Activated T-cell treated with anti-CD3 and anti-CD28 coated beads, Interleukin-2, amount 50 U/mL, for 4 hours (primary cell): Measurements from ENCODE around the gene KIFC1. TPM values are rescaled to one million over a fixed set of nuclear protein-coding genes. Genes with fewer than 3 reads are reported as not detected.
"Not testable (repeated sequence)": the region's sequence is repeated elsewhere in the genome, so short reads cannot be mapped to it uniquely, and the experiment has no call there.

Experiments used
- ATAC-seq, 2 donors: fragments of 200-7000 bp; cut with Tn5 transposase; one replicate each; pipeline ENCODE4 v1.10.0; 2021
- DNase-seq: peaks from one replicate; pipeline ENCODE4 v3.0.0-alpha.2; 2020
- H3K27me3 Mint-ChIP-seq: one replicate; pipeline ENCODE4 v1.8.0; 2021; ENCODE audit warnings: low read depth, mixed read lengths
- H3K36me3 Mint-ChIP-seq: one replicate; pipeline ENCODE4 v1.8.0; 2022; ENCODE audit warnings: mixed read lengths; ENCODE audit not compliant: insufficient read depth
- H3K4me1 Mint-ChIP-seq: one replicate; pipeline ENCODE4 v1.8.0; 2021; ENCODE audit warnings: low read depth, mixed read lengths
- H3K4me3 Mint-ChIP-seq: one replicate; pipeline ENCODE4 v1.8.0; 2021; ENCODE audit warnings: mild to moderate bottlenecking, moderate library complexity, mixed read lengths
- H3K9me3 Mint-ChIP-seq: one replicate; pipeline ENCODE4 v1.8.0; 2021; ENCODE audit warnings: mixed read lengths
- total RNA-seq, 3 donors: library from RNA; stranded (reverse); gene quantifications; one replicate each; pipeline ENCODE4 v1.2.1, GENCODE V29; 2021

The KIFC1 gene
- total RNA-seq, 3 donors from 2014 or later = 7.3 to 8.3 (median 7.4) TPM

- H3K27me3 Mint-ChIP-seq = no peaks in the 10 kb centered on the region
- H3K4me3 Mint-ChIP-seq = peak overlapping the region; percentile 83
- H3K36me3 Mint-ChIP-seq = no peaks in the 10 kb centered on the region
- no peaks in the 10 kb centered on the region for H3K9me3 Mint-ChIP-seq
- peaks cover 25% of the 10 kb centered on the region for H3K4me1 Mint-ChIP-seq
- no peak for DNase-seq
- peak; percentile 34 to 37 for ATAC-seq
Measured at GRCh38 chr6:33391922-33392594, 435 bp downstream of the KIFC1 start.

GRCh38 chr6:33392595-33392948 lies 949 bp downstream of the KIFC1 start:
- ATAC-seq (no peak), DNase-seq (no peak)
- H3K36me3 Mint-ChIP-seq = no peaks in the 10 kb centered on the region
- no peaks in the 10 kb centered on the region for H3K27me3 Mint-ChIP-seq
- peak overlapping the region; percentile 83 for H3K4me3 Mint-ChIP-seq
- peaks cover 25% of the 10 kb centered on the region for H3K4me1 Mint-ChIP-seq
- no peaks in the 10 kb centered on the region for H3K9me3 Mint-ChIP-seq

- H3K9me3 Mint-ChIP-seq = no peaks in the 10 kb centered on the region
- no peaks in the 10 kb centered on the region for H3K27me3 Mint-ChIP-seq
- no peaks in the 10 kb centered on the region for H3K36me3 Mint-ChIP-seq
- DNase-seq (no peak), ATAC-seq (no peak)
- H3K4me1 Mint-ChIP-seq = peaks cover 25% of the 10 kb centered on the region
- H3K4me3 Mint-ChIP-seq = peak overlapping the region; percentile 83
Measured at GRCh38 chr6:33392979-33393378, 1.4 kb downstream of the KIFC1 start.

GRCh38 chr6:33397541-33397940 lies 5.9 kb downstream of the KIFC1 start:
- DNase-seq = no peak
- Mint-ChIP-seq H3K9me3 (no peaks in the 10 kb centered on the region), H3K36me3 (no peaks in the 10 kb centered on the region), H3K27me3 (no peaks in the 10 kb centered on the region), H3K4me3 (no peak overlapping the region), H3K4me1 (peaks cover 6% of the 10 kb centered on the region)
- ATAC-seq = no peak

GRCh38 chr6:33398601-33399000 lies 7.0 kb downstream of the KIFC1 start:
- not testable (repeated sequence) for H3K27me3 Mint-ChIP-seq, H3K36me3 Mint-ChIP-seq, H3K4me1 Mint-ChIP-seq, ATAC-seq, DNase-seq, H3K9me3 Mint-ChIP-seq, H3K4me3 Mint-ChIP-seq

- not testable (repeated sequence) for H3K36me3 Mint-ChIP-seq, ATAC-seq, H3K27me3 Mint-ChIP-seq, DNase-seq, H3K4me1 Mint-ChIP-seq, H3K4me3 Mint-ChIP-seq, H3K9me3 Mint-ChIP-seq
Measured at GRCh38 chr6:33399881-33400280, 8.3 kb downstream of the KIFC1 start.

GRCh38 chr6:33404884-33405283 lies 13.3 kb downstream of the KIFC1 start:
- ATAC-seq (no peak), DNase-seq (no peak)
- H3K9me3 Mint-ChIP-seq = no peaks in the 10 kb centered on the region
- H3K27me3 Mint-ChIP-seq = no peaks in the 10 kb centered on the region
- no peaks in the 10 kb centered on the region for H3K36me3 Mint-ChIP-seq
- peaks cover 15% of the 10 kb centered on the region for H3K4me1 Mint-ChIP-seq
- H3K4me3 Mint-ChIP-seq = no peak overlapping the region

DNA sequence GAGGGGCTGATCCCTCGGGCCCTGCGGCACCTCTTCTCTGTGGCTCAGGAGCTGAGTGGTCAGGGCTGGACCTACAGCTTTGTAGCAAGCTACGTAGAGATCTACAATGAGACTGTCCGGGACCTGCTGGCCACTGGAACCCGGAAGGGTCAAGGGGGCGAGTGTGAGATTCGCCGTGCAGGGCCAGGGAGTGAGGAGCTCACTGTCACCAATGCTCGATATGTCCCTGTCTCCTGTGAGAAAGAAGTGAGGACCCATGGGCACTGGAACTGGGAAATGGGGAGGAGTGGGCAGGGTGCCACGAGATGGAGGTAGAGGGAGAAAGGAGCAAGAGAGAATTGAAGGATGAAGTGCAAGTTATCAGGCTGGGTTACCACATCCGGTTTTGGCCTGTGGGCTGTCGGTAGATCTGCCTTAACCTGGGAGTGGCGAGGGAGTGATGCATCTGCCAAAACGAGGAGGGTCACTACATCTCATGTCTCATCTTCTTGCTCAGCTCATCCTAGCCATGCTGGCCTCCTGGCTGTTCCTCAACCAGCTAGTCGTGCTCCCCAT lies 13.8 kb downstream of the KIFC1 start:
- Mint-ChIP-seq H3K36me3 (no peaks in the 10 kb centered on the region), H3K4me3 (no peak overlapping the region), H3K9me3 (no peaks in the 10 kb centered on the region), H3K27me3 (no peaks in the 10 kb centered on the region), H3K4me1 (peaks cover 18% of the 10 kb centered on the region)
- no peak for DNase-seq
- ATAC-seq = no peak

DNA sequence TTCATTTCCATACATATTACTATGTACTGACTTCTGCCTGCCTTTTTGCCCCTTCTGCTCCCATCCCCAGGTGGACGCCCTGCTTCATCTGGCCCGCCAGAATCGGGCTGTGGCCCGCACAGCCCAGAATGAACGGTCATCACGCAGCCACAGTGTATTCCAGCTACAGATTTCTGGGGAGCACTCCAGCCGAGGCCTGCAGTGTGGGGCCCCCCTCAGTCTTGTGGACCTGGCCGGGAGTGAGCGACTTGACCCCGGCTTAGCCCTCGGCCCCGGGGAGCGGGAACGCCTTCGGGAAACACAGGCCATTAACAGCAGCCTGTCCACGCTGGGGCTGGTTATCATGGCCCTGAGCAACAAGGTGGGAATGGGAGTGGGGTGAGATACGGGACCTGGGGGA lies 14.5 kb downstream of the KIFC1 start:
- ATAC-seq = no peak
- Mint-ChIP-seq H3K36me3 (no peaks in the 10 kb centered on the region), H3K27me3 (no peaks in the 10 kb centered on the region), H3K4me3 (no peak overlapping the region), H3K4me1 (peaks cover 18% of the 10 kb centered on the region), H3K9me3 (no peaks in the 10 kb centered on the region)
- no peak for DNase-seq

DNA sequence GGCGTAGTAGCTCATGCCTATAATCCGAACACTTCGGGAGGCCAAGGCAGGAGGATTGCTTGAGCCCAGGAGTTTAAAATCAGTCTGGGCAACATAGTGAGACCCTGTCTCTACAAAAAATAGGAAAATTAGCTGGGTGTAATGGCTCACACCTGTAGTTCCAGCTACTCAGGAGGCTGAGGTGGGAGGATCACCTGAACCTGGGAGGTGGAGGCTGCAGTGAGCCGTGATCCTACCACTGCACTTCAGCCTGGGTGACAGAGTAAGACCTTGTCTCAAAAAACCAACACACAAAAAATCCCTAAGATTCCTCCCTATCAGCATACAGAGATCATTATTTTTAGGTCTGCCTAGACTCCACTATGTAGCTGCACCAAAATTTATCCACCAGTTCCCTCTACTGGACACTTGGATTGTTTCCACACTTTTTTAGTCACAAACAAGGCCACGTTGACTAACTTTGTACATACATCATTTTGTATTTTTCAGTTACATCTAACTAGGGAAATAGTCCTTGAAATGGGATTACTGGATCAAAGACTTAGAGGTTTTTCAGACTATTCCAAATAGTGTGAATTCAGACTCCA lies 15.6 kb downstream of the KIFC1 start:
- ATAC-seq = no peak
- Mint-ChIP-seq H3K27me3 (no peaks in the 10 kb centered on the region), H3K9me3 (no peaks in the 10 kb centered on the region), H3K4me1 (peaks cover 26% of the 10 kb centered on the region), H3K36me3 (no peaks in the 10 kb centered on the region), H3K4me3 (no peak overlapping the region)
- DNase-seq = no peak

GRCh38 chr6:33410050-33410710 lies 18.6 kb downstream of the KIFC1 start:
- H3K4me1 Mint-ChIP-seq = peaks cover 46% of the 10 kb centered on the region
- peak; percentile 97 for DNase-seq
- H3K9me3 Mint-ChIP-seq = no peaks in the 10 kb centered on the region
- peak overlapping the region; percentile 84 for H3K4me3 Mint-ChIP-seq
- H3K36me3 Mint-ChIP-seq = peaks cover 10% of the 10 kb centered on the region
- H3K27me3 Mint-ChIP-seq = no peaks in the 10 kb centered on the region
- ATAC-seq = peak; percentile 88 to 90

DNA sequence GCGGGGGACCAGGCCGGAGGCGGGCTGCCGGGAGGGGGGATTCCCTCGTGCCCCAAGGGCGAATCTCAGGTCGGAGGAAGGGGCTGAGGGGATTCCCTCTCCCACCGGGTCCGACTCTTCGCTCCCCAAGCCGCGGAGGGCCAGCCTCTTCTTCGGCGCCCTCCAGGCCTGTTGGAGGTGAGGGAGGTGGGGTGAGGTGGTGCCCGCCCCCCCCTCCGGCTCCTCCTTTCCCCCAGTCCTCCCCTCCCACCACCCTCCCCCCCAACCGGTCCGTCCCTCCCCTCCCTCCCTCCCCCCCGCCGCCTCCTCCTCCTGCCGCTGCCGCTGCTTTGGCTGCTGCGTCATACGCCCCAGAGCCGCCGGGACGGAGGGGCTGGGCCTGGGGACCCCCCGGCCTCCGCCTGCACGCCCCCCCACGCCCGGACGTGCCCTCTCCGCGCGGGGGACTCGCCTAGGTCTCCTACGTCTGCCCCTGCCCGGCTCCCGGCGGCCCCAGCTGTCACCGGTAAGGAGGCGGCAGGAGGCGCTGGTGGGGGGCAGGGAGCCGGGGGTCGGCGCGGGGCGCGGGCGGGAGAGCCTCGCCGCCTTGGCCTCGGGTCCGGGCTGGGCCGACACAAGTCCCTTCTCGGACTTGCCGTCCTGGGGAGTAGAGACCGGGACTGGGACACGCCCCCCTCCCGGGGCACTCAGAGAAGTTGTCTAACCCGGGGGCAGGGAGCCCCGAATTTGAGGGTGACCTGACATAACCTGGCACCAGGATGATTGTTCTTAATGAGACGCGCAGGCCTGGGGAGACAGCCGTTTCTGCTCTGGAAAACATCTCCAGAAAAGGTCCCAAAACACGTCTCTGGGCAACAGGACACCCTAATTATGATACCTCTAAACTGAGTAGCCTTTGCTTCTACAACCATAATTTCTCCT lies 19.3 kb downstream of the KIFC1 start, which contains the start of gene PHF1:
TSS of gene PHF1 (plus strand) at position 304 of the 921 bp plus-strand sequence. CDS start 1,250 bp downstream, outside the sequence.
- peak within 1 kb of the TSS; percentile 84 for H3K4me3 Mint-ChIP-seq
- H3K36me3 Mint-ChIP-seq = peaks cover 13% of the 10 kb centered on the region
- H3K27me3 Mint-ChIP-seq = no peaks in the 10 kb centered on the region
- peak; percentile 61 to 64 for ATAC-seq
- peak; percentile 75 for DNase-seq
- H3K4me1 Mint-ChIP-seq = peaks cover 44% of the 10 kb centered on the region
- H3K9me3 Mint-ChIP-seq = no peaks in the 10 kb centered on the region

DNA sequence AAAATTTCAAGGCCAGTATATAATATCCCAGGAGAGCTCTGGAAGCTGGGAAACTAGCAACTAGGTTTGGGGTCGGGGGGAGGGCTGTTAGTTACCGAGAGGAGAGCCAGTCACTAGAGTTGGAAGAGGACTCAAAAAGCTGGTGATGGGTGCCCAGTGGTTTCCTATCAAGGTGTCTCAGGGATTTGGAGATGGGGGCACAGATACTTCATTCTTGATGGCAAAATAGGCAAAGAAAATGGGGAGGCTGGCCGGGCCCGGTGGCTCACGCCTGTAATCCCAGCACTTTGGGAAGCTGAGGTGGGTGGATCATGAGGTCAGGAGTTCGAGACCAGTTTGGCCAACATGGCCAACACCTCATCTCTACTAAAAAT lies 20.0 kb downstream of the KIFC1 start:
- no peaks in the 10 kb centered on the region for H3K27me3 Mint-ChIP-seq
- no peak for ATAC-seq
- no peaks in the 10 kb centered on the region for H3K9me3 Mint-ChIP-seq
- peaks cover 13% of the 10 kb centered on the region for H3K36me3 Mint-ChIP-seq
- DNase-seq = no peak
- peaks cover 49% of the 10 kb centered on the region for H3K4me1 Mint-ChIP-seq
- peak overlapping the region; percentile 78 for H3K4me3 Mint-ChIP-seq
